Stimulated activated CD8-positive, alpha-beta memory T cell treated with anti-CD3 and anti-CD28 coated beads, Interleukin-12 subunit alpha, Interleukin-12 subunit beta, amount 100 ng/mL, for 24 hours (primary cell): ENCODE data around the gene AP1G2.

Experiments
- DNase-seq: peaks from one replicate; pipeline ENCODE4 v3.0.0-alpha.2; 2020; ENCODE audit errors: extremely low read depth

AP1G2 gene

DNA sequence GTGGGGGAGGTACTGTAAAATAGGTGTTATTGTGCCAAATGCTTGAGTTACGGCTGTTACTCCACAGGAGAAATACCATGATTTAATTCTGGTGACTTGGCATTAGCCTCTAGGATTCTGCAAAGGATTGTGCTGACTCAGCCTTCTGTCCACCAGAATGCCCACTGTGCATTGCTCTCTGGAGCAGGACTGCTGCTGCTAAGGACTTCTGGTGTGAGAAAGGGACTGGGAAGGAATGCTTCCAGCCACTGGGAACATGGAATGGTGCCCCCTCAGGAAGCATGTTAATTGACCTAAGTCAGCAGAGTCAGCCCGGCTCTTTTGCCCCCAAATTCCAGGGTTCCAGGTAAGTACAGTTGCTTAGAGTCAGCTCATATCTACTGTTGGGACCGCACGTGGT, 48.9 kb downstream of the AP1G2 start:
- no peak for DNase-seq

DNA sequence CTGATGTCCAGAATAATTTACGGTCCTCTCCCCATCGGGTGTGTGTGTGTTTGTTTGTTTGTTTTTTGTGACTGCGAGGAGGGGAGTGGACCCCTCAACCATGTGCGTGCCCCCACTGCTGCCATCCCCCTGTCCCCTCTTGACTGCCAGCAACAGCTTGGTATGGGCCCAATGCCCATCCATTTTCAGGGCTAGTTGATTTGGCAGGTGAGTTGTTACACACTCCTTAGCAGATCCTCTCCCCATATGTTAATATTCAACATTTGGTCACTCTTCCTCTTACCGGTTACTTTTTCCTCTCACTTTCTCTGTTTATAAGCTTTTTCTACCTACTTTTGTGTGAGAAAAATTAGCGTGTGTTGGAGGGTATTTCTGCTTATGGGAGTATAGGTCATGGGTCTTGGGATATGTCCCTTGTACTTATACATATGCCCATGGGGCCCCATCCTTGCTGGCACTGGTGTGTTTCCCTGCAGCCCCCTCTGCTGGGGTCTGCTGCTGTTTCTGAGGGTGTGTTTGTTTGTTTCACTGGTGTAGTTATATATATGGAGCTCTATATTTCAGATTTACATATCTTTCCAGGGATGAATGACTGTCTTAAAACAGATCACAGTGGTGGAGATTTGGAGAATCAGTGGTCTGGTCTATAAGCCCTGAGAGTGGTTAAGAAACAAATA, 49.8 kb downstream of the AP1G2 start:
- no peak for DNase-seq

DNA sequence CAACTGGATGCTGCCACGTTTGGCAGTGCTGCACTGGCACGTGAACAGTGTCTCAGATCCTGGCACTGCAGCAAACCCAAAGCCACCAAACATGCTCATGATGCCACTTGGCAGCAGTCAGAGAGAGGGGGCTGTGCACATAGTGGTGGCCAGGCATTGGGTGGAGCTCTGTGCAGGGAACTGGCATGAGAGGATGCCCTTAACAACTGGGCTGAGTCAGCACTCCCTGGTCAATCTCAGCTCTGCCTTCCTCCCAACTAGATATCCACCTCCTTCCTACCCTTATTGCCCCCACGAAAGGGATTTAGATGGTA, 53.0 kb downstream of the AP1G2 start:
- DNase-seq, result no peak

DNA sequence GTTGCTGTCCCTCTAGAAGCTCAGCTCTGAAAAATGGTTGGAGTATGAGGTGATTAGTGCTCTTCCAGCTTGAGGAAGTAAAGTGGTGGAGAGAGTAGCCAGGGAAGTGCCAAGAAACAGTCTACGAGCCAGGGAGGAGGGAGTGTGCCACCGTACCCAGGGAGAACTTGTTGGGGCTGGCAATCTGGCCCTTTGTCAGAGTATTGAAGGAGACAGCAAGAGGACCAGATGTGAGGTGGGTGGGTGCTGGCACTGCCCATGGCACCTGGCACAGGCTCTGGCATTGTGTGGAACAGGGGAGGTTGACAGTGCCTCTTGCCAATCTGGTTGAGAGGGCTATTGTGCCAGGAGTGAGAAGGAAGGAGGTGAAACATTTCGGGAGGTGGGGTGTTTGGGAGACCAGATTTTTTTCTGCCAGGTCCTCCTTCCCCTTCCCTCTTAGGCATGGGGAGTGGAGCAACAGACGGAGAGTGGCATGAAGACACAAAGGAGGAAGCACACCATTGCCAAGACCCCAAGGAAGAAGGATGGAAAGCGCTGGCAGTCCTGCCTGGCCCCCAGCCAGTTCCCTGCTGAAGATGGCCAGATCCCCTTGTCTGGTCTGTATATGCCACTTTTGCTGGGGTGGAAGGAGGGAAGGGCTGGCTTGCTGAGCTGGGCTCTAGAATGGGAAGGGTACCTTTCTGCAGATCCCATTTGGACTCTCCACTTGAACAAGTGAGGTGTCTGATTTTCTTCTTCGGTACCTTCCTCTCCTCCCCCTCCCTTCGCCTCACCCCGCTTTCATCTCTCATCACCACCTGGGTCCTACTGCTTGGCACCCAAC, 53.6 kb downstream of the AP1G2 start:
- no peak for DNase-seq

DNA sequence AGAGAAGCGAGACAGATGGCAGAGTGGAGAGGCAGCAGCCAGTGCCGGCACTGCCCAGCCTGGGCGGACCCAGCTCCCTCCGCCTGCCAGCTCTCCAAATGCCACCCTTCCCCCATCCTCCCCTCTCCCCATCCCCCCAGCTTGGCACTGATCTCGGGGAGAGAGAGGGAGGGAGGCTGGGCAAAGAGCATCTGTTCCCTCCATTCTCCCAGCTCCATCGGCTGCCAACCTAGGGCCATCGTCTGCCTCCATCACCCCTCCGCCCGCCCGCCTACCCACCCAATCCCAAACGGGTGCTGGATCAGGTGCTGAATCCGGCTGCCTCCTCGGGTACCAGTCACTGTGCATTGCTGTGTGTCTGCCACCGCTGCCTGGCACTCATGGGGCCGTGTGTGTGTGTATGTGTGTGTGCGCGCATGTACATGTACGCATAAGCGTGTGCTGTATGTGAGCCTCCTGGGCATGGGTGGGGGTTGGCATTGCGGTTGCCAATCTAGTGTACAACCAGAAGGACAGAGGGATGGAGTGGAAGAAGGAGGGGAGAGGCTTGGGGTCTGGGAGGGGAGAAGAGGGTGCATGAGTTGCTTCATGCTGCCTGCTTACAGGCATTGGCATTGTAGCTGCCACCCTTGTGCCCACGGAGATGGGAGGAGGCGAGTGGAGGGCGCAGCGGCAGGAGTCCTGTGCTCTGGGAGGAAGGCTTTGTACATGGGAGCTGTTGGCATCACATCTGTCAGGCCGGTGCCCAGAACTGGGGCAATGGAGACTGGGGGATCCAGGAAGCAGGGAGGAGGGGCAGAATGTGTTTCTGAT, 54.4 kb downstream of the AP1G2 start:
- DNase-seq, result no peak

DNA sequence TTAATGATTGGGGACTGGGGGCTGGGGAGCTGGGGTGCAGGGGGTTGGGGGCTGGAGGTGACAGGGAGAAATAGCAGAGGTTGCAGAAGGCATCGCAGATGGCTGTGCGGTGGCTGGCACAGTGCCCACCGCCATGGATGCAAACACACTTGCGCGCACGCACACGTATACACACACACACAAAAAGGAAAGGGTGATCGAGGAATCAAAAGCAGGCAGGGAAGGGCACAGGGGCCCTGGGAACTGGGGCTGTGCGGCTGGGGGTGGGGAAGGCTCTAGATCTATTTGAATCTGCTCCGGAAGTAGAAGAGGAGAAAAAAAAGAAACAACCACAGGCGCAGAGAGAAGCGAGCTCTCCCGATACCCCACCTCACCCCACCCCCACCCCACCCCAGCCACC, 55.4 kb downstream of the AP1G2 start:
- DNase-seq, result no peak
